DND-41 (cell line): ENCODE data around the gene AHNAK2.

Source experiments
- EZH2 ChIP-seq: IDR thresholded peaks from 3 replicates; pipeline ENCODE4 v1.6.1; 2012; ENCODE audit warnings: borderline replicate concordance, low read depth, mild to moderate bottlenecking, moderate library complexity, low read length, inconsistent platforms; ENCODE audit not compliant: severe bottlenecking
- TF ChIP-seq, protein P1 (sequence below): IDR thresholded peaks from 2 replicates; pipeline ENCODE4 v1.5.1; 2012; ENCODE audit warnings: borderline replicate concordance, low read length, moderate library complexity, mild to moderate bottlenecking; ENCODE audit not compliant: poor library complexity, severe bottlenecking; ENCODE audit errors: extremely low read depth

DNA sequence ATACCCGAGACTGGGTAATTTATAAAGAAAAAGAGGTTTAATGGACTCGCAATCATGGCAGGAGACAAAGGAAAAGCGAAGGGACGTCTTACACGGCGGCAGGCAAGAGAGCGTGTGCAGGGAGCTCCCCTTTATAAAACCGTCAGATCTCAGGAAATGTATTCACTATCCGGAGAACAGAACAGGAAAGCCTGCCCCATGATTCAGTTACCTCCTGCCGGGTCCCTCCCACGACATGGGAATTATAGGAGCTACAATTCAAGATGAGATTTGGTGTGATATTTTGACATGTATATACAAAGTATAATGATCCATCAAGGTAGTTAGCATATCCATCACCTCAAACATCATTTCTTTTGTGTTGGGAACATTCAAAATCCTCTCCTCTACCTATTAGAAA, 45.0 kb upstream of the AHNAK2 start:
- no peak for TF ChIP-seq EZH2
- TF ChIP-seq, protein P1, sequence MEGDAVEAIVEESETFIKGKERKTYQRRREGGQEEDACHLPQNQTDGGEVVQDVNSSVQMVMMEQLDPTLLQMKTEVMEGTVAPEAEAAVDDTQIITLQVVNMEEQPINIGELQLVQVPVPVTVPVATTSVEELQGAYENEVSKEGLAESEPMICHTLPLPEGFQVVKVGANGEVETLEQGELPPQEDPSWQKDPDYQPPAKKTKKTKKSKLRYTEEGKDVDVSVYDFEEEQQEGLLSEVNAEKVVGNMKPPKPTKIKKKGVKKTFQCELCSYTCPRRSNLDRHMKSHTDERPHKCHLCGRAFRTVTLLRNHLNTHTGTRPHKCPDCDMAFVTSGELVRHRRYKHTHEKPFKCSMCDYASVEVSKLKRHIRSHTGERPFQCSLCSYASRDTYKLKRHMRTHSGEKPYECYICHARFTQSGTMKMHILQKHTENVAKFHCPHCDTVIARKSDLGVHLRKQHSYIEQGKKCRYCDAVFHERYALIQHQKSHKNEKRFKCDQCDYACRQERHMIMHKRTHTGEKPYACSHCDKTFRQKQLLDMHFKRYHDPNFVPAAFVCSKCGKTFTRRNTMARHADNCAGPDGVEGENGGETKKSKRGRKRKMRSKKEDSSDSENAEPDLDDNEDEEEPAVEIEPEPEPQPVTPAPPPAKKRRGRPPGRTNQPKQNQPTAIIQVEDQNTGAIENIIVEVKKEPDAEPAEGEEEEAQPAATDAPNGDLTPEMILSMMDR: no peak
